A549 (cell line): Measurements from ENCODE around the gene E2F1.

Experiments used
- CEBPB ChIP-seq, 2 experiments: fragments of >200 bp in 1 of 2; sonication (Bioruptor Twin) in 1 of 2; formaldehyde crosslinking in 1 of 2; IDR thresholded peaks; 2 replicates each; pipeline ENCODE4 v1.6.1; 2012 to 2016
- CTCF ChIP-seq: fragments of >200 bp; sonication (Bioruptor Twin); formaldehyde crosslinking; IDR thresholded peaks from 3 replicates; pipeline ENCODE4 v1.5.1; 2016
- FOXS1 ChIP-seq: fragments of 250-450 bp; sonication (Bioruptor Pico); IDR thresholded peaks from 2 replicates; pipeline ENCODE4 v1.5.0; 2020; ENCODE audit warnings: mild to moderate bottlenecking, moderate library complexity
- JUNB ChIP-seq: fragments of >200 bp; sonication (Bioruptor Twin); formaldehyde crosslinking; IDR thresholded peaks from 2 replicates; pipeline ENCODE4 v1.6.1; 2016
- RAD21 ChIP-seq, 2 experiments: fragments of >200 bp in 1 of 2; sonication (Bioruptor Twin) in 1 of 2; formaldehyde crosslinking in 1 of 2; IDR thresholded peaks in 1 of 2; conservative IDR thresholded peaks in 1 of 2; 2 replicates in 1 of 2; 3 replicates in 1 of 2; pipeline ENCODE4 v1.6.1; 2012 to 2018; ENCODE audit warnings: inconsistent platforms in 1 of 2
- RCOR1 ChIP-seq: fragments of 150-350 bp; IDR thresholded peaks from 2 replicates; pipeline ENCODE4 v1.6.1; 2014; ENCODE audit warnings: antibody characterized with exemption, low read length, low read depth
- REST ChIP-seq: fragments of 200-600 bp; sonication (generic); IDR thresholded peaks from 2 replicates; pipeline ENCODE4 v1.6.1; 2016; ENCODE audit warnings: antibody characterized with exemption, mild to moderate bottlenecking, moderate library complexity
- RNF2 ChIP-seq: fragments of 200-600 bp; sonication (generic); IDR thresholded peaks from 2 replicates; pipeline ENCODE4 v1.6.1; 2016; ENCODE audit warnings: low read depth, mild to moderate bottlenecking, antibody characterized with exemption, moderate library complexity, borderline replicate concordance
- SMC3 ChIP-seq: fragments of >200 bp; sonication (Bioruptor Twin); formaldehyde crosslinking; IDR thresholded peaks from 3 replicates; pipeline ENCODE4 v1.6.1; 2018; ENCODE audit warnings: inconsistent platforms
- SREBF2 ChIP-seq: fragments of 450-650 bp; IDR thresholded peaks from 2 replicates; pipeline ENCODE4 v1.6.1; 2014; ENCODE audit warnings: mild to moderate bottlenecking, moderate library complexity

- no peak for TF ChIP-seq RAD21 (conservative IDR thresholded peaks at IDR 0.05 in 1 of 2, IDR thresholded peaks at IDR 0.05 in 1 of 2)
- no peak for TF ChIP-seq SMC3
- TF ChIP-seq SREBF2 = no peak
- no peak for TF ChIP-seq RNF2
- TF ChIP-seq RCOR1 = no peak
- TF ChIP-seq CTCF = no peak
- TF ChIP-seq CEBPB (IDR thresholded peaks at IDR 0.05) = no peak
- TF ChIP-seq FOXS1 (CRISPR knock-in tag) = no peak
- TF ChIP-seq JUNB = no peak
- TF ChIP-seq REST = no peak
Measured at GRCh38 chr20:33684533-33685327, 1.5 kb downstream of the E2F1 start.
